ENCODE data around the gene OXA1L.

OXA1L gene

GRCh38 chr14:22808388-22809209 lies 42.1 kb downstream of the OXA1L start:
- Histone ChIP-seq H3K36me3 (no peaks in the 10 kb centered on the region), H3K27me3 (ENCODE audit: insufficient read depth, low read depth, severe bottlenecking) (peaks cover 3% of the 10 kb centered on the region), H3K9me3 (ENCODE audit: severe bottlenecking) (peaks cover 3% of the 10 kb centered on the region), H3K27ac (no peak overlapping the region), H3K4me3 (ENCODE audit: low read depth, low read length) (no peak overlapping the region)
- no peak for TF ChIP-seq CTCF (IDR thresholded peaks at IDR 0.05; ENCODE audit: low read depth, low read length)
- no peak for DNase-seq

GRCh38 chr14:22811722-22812121 lies 45.2 kb downstream of the OXA1L start:
- Histone ChIP-seq H3K27ac (no peak overlapping the region), H3K36me3 (no peaks in the 10 kb centered on the region), H3K27me3 (ENCODE audit: insufficient read depth, low read depth, severe bottlenecking) (peaks cover 6% of the 10 kb centered on the region), H3K4me3 (ENCODE audit: low read depth, low read length) (no peak overlapping the region), H3K9me3 (ENCODE audit: severe bottlenecking) (no peaks in the 10 kb centered on the region)
- no peak for DNase-seq
- no peak for TF ChIP-seq CTCF (IDR thresholded peaks at IDR 0.05; ENCODE audit: low read depth, low read length)

GRCh38 chr14:22812744-22813143 lies 46.3 kb downstream of the OXA1L start:
- peaks cover 6% of the 10 kb centered on the region for H3K27me3 ChIP-seq (ENCODE audit: insufficient read depth, low read depth, severe bottlenecking)
- no peak overlapping the region for H3K27ac ChIP-seq
- DNase-seq: no peak
- H3K36me3 ChIP-seq: no peaks in the 10 kb centered on the region
- H3K4me3 ChIP-seq (ENCODE audit: low read depth, low read length): no peak overlapping the region
- H3K9me3 ChIP-seq (ENCODE audit: severe bottlenecking): no peaks in the 10 kb centered on the region
- TF ChIP-seq CTCF (IDR thresholded peaks at IDR 0.05; ENCODE audit: low read depth, low read length): no peak

- no peak for DNase-seq
- H3K27me3 ChIP-seq (ENCODE audit: insufficient read depth, low read depth, severe bottlenecking): peaks cover 4% of the 10 kb centered on the region
- no peaks in the 10 kb centered on the region for H3K36me3 ChIP-seq
- H3K9me3 ChIP-seq (ENCODE audit: severe bottlenecking): no peaks in the 10 kb centered on the region
- H3K27ac ChIP-seq: no peak overlapping the region
- no peak overlapping the region for H3K4me3 ChIP-seq (ENCODE audit: low read depth, low read length)
- TF ChIP-seq CTCF (IDR thresholded peaks at IDR 0.05; ENCODE audit: low read depth, low read length): no peak
Observed at GRCh38 chr14:22813145-22813544, 46.7 kb downstream of the OXA1L start.

- Histone ChIP-seq H3K27ac (no peak overlapping the region), H3K27me3 (ENCODE audit: insufficient read depth, low read depth, severe bottlenecking) (peaks cover 3% of the 10 kb centered on the region), H3K36me3 (no peaks in the 10 kb centered on the region), H3K4me3 (ENCODE audit: low read depth, low read length) (no peak overlapping the region), H3K9me3 (ENCODE audit: severe bottlenecking) (no peaks in the 10 kb centered on the region)
- TF ChIP-seq CTCF (IDR thresholded peaks at IDR 0.05; ENCODE audit: low read depth, low read length): no peak
- no peak for DNase-seq
Observed at GRCh38 chr14:22814373-22814772, 47.9 kb downstream of the OXA1L start.
